KMS-11 (cell line): Measurements from ENCODE around the gene TMEM182.

Experiments
- H2AFZ ChIP-seq: fragments of 200-600 bp; sonication (generic); 2 replicates; pipeline ENCODE4 v1.6.1; 2016; ENCODE audit warnings: antibody characterized with exemption, mixed run types, low read depth
- H3K27ac ChIP-seq: fragments of 200-600 bp; sonication (generic); 2 replicates; pipeline ENCODE4 v1.6.1; 2016; ENCODE audit warnings: mild to moderate bottlenecking, mixed run types
- H3K27me3 ChIP-seq: fragments of 200-600 bp; sonication (generic); 2 replicates; pipeline ENCODE4 v1.6.1; 2017; ENCODE audit warnings: mild to moderate bottlenecking, low read depth, mixed run types, moderate library complexity; ENCODE audit not compliant: insufficient read depth
- H3K36me3 ChIP-seq: fragments of 200-600 bp; sonication (generic); 2 replicates; pipeline ENCODE4 v1.6.1; 2017; ENCODE audit warnings: mild to moderate bottlenecking, mixed run types; ENCODE audit not compliant: insufficient read depth
- H3K4me1 ChIP-seq: fragments of 200-600 bp; sonication (generic); 2 replicates; pipeline ENCODE4 v1.6.1; 2016; ENCODE audit warnings: mild to moderate bottlenecking, low read depth, mixed run types; ENCODE audit not compliant: poor library complexity, severe bottlenecking
- H3K4me2 ChIP-seq: fragments of 200-600 bp; sonication (generic); 2 replicates; pipeline ENCODE4 v1.7.0; 2016; ENCODE audit warnings: mild to moderate bottlenecking, mixed run types
- H3K4me3 ChIP-seq: fragments of 200-600 bp; sonication (generic); IDR thresholded peaks from 2 replicates; pipeline ENCODE4 v1.6.1; 2017; ENCODE audit warnings: low read depth, low read length, mixed read lengths; ENCODE audit not compliant: insufficient read depth
- H3K79me2 ChIP-seq: fragments of 200-600 bp; sonication (generic); 2 replicates; pipeline ENCODE4 v1.6.1; 2016; ENCODE audit warnings: low read depth, mixed run types; ENCODE audit not compliant: insufficient read depth
- H3K9ac ChIP-seq: fragments of 200-600 bp; sonication (generic); 2 replicates; pipeline ENCODE4 v1.6.1; 2016; ENCODE audit warnings: mild to moderate bottlenecking, mixed run types
- H4K20me1 ChIP-seq: fragments of 200-600 bp; sonication (generic); 2 replicates; pipeline ENCODE4 v1.6.1; 2016; ENCODE audit warnings: mild to moderate bottlenecking, mixed run types; ENCODE audit not compliant: insufficient read depth
- CTCF ChIP-seq: fragments of 200-600 bp; sonication (generic); conservative IDR thresholded peaks from 2 replicates; pipeline ENCODE4 v1.6.1; 2017; ENCODE audit warnings: low read depth, mild to moderate bottlenecking, antibody characterized with exemption, low read length, moderate library complexity, mixed read lengths

Gene TMEM182

GRCh38 chr2:102801098-102801718, 39.4 kb downstream of the TMEM182 start:
- H3K4me3 ChIP-seq, result no peak overlapping the region
- H3K27ac ChIP-seq, result no peak overlapping the region
- no peak overlapping the region for H3K4me2 ChIP-seq
- no peak overlapping the region for H3K9ac ChIP-seq
- no peaks in the 10 kb centered on the region for H4K20me1 ChIP-seq
- H3K79me2 ChIP-seq, result no peaks in the 10 kb centered on the region
- no peaks in the 10 kb centered on the region for H3K27me3 ChIP-seq
- no peak for TF ChIP-seq CTCF
- H3K4me1 ChIP-seq, result no peaks in the 10 kb centered on the region
- no peak overlapping the region for H2AFZ ChIP-seq
- no peaks in the 10 kb centered on the region for H3K36me3 ChIP-seq

GRCh38 chr2:102801858-102802699, 40.2 kb downstream of the TMEM182 start:
- H3K4me3 ChIP-seq, result no peak overlapping the region
- H4K20me1 ChIP-seq, result no peaks in the 10 kb centered on the region
- no peaks in the 10 kb centered on the region for H3K27me3 ChIP-seq
- TF ChIP-seq CTCF, result no peak
- H3K4me1 ChIP-seq, result no peaks in the 10 kb centered on the region
- no peak overlapping the region for H3K27ac ChIP-seq
- H3K36me3 ChIP-seq, result no peaks in the 10 kb centered on the region
- H3K79me2 ChIP-seq, result no peaks in the 10 kb centered on the region
- H2AFZ ChIP-seq, result no peak overlapping the region
- no peak overlapping the region for H3K4me2 ChIP-seq
- no peak overlapping the region for H3K9ac ChIP-seq

GRCh38 chr2:102803041-102803896, 41.4 kb downstream of the TMEM182 start:
- no peak overlapping the region for H3K4me3 ChIP-seq
- H3K27me3 ChIP-seq, result no peaks in the 10 kb centered on the region
- H4K20me1 ChIP-seq, result no peaks in the 10 kb centered on the region
- H3K4me1 ChIP-seq, result no peaks in the 10 kb centered on the region
- no peaks in the 10 kb centered on the region for H3K36me3 ChIP-seq
- TF ChIP-seq CTCF, result no peak
- H3K79me2 ChIP-seq, result no peaks in the 10 kb centered on the region
- H2AFZ ChIP-seq, result no peak overlapping the region
- H3K4me2 ChIP-seq, result no peak overlapping the region
- H3K27ac ChIP-seq, result no peak overlapping the region
- H3K9ac ChIP-seq, result no peak overlapping the region

GRCh38 chr2:102803897-102804217, 42.0 kb downstream of the TMEM182 start:
- Histone ChIP-seq H3K4me2 (no peak overlapping the region), H3K27ac (no peak overlapping the region), H3K79me2 (no peaks in the 10 kb centered on the region), H3K9ac (no peak overlapping the region), H3K27me3 (no peaks in the 10 kb centered on the region), H3K4me1 (no peaks in the 10 kb centered on the region), H2AFZ (no peak overlapping the region), H3K36me3 (no peaks in the 10 kb centered on the region), H3K4me3 (no peak overlapping the region), H4K20me1 (no peaks in the 10 kb centered on the region)
- TF ChIP-seq CTCF, result no peak
